NOMO-1 (cell line): Measurements from ENCODE around the gene FRMD4A.

Experiments
- DNase-seq, 2 experiments: peaks; one replicate each; lab custom pipeline; 2025; ENCODE audit not compliant: unreplicated experiment in 2 of 2; lab: John Stamatoyannopoulos, UW

The FRMD4A gene

DNA sequence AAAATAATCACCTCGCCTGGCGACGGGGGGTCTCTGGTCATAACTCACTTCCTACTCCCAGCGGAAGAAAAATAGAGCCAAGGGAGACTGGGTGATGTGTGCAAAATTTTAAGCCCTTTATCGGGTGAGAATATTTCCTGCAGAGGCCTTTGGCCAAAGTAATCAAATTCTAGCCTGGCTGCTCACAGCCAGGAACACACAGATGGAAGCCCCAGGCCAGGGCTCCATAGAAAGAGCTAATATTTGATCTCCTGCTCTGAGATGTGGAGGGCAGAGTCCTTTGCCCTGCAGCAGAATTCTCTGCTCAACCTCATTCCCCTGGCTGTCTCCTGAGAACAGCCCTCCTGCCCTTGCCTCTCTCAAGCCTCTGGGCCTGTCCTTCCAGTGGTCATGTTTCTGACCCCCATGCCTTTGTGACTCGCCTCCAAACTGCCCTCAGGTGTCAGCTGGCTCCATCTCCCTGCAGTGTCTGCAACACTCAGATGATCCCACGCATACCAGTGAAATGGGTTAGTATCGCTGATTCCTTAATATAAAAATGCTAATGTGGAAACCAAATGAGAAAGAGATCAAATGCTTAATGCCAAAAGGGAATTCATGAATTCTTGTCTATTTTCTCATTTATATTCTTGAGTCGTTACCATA lies 34.5 kb downstream of the FRMD4A start:
- DNase-seq, result no peak

DNA sequence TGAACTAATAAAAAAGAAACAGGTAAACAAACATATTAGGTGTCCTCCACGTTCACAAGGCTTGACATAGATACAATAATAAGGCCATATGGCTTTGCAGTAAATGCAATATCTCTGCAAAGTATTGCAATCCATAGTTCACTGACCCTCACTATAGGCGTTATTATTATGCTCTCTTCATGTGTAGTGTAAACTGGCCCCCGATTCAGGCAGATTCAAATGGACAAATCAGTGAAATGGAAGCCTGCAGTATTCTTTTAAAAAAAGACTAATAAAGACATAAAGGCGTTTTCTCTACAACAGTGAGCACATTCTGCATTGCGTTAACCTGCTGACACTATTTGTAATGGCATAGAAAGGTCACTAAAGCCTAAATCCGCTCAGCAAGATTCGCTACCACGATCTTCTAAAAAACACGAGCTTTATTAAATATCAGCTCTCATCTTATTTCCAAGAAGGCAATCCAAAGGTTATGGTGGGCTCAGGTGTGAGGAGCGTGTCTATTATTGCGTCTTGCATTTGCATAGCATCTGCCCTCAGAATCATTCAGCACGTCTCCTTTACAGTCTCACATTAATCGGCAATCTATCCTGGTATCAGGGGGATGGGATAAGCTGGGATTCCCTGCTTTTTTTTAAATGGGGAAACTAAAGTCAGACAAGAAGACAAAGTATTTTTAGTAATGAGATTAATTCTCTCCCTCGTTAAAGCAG lies 36.2 kb downstream of the FRMD4A start:
- no peak for DNase-seq

DNA sequence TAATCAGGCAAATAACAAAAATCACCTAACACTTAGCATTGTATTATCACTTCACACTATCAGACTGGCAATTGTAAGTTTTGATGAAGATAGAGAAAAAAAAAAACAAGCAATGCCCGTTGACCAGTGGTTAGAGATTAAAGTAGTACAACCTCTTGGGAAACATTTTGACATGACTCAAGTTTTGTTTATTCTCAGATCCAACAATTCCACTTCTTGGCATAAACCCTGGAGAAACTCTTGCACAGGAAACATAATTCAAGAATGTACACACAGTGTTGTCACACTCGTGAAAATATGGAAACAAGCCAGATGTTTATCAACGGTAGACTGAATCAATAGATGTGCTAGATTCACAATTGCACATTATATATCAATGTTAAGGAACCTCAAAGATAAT lies 37.2 kb downstream of the FRMD4A start:
- DNase-seq, result no peak

DNA sequence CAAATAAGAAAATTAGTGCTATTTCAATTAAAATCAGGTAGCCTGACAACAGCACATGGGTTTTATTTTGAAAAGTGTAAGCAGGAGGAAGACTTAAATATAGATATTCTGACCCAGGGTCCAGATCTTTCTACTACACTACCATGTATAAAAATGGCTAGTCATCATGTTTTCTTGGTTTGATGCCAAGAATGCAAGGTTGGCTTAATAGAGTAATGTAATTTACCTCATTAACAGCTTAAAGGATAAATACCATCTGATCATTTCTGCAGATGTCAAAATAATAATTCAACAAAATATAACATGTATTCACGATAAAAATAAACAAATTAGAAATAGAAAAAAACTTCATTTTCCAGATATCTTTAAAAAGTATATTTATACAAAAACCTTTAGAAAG lies 39.4 kb downstream of the FRMD4A start:
- no peak for DNase-seq

DNA sequence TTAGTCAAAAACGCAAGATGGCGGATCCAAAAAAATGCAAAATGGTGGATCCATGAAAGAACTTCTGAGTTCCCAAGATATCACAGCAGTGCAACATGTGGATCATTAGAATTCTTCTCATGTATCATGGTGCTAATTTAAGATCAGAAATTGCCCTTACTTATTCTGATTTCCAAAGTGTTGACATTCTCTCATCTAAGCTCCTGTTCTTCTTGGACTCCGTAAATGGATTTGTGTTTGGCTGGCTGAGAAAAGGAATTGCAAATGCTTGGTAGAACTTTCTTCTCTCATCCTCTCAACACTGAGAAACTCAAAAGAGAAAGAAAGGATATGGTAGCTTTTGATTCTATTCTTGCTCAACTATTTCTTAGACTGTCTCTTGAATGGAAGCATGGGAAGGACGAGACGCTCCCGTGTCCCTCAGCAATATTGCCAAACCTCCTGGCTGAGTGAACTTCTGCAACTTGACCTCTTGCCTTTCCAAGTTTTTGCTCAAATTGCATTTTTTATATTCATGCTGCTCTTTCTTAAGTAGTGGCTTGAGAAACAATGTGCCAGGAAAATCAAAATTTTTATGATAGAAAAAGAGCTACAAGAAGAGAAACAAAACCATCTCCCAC lies 44.7 kb downstream of the FRMD4A start:
- no peak for DNase-seq

DNA sequence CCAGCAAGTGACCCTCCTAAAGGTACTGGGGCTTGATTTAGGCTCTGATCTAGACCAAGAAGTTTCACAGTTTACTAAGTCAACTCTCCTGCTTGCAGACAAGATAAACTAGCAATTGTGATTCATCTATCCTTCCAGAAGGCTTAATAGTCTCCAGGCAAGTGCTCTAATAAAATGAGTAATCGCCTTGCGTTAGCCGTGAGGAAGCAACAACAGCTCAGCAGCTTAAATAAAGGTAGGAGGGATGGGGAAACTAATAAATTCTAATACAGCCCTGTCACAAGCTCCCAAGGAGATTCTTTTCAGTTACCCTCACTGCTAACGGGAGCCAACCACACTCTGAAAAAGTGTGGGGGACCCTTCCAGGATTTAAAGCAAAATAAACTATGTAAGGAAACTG lies 48.4 kb downstream of the FRMD4A start:
- no peak for DNase-seq

DNA sequence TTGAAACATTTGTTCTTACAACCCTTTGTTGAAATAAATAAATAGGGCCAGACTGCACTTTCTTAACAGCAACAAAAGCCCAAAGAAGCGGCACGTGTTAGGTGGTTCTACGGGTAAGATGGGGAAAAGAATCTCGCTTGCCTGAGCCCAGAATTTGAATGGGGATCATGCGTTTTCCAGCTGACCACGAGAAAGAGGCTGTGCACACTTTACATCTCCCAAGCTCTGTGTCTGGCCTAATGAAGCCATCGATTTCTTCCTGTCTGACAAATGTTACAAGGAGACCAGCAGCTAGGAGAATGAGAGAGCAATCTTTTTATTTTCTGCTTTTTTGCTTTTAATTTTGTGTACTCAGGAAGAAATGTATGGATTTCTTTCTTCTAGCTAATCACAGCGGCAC lies 52.2 kb downstream of the FRMD4A start:
- DNase-seq, result no peak

DNA sequence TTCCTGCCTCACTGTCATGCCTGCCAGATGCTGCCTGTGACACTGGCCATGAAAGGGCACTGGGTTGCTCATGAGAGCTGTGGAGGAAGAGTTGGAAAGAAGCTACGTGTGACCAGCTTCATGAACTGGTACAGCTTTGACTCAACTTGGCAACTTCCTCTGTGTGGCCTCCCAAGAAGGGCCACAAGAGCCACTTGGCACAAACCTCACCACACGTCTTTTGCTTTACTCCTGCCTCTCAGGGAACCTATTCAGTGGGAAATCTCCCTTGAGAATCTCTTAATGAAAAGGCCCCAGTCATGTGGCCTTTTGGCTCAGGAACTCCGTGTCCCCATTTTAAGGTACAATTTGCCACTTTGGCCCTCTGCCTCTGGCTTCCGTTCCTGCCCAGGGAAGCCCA lies 54.5 kb downstream of the FRMD4A start:
- no peak for DNase-seq

DNA sequence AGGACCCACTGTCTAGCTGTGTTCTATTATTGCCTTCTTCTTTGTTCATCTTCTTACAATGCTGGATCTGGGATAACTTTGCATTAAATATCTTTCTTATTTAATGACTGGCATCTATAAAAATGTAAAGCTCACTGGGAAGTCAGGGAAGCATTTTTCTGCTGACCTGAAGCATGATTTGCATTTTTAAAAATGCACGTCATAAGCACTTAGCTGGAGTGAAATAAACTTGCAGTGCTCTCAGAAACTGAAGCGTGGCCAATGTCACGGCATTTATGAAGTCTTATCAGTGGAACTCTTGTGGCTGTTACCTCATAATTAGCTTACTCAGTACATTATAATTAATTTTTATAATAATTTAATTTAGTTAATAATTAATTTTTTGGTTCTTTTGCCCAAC lies 59.1 kb downstream of the FRMD4A start:
- DNase-seq, result no peak

DNA sequence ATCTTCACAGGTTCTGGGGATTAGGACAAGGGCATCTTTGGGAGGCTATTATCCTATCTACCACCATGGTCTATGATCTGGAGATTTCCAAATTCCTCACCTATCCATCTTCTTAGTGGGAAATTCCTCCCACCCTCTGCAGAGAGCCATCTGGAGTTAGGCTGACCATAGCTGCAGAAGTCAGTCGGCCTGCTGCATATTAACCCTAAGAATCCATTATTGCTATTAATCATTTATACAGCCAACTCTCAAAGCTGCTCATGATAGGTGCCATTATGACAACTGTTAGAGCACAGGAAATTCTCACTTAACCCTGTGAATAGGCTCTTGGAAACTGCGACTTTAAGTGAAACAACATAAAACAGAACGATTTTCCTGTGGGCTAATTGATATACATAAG lies 60.4 kb downstream of the FRMD4A start:
- DNase-seq, result no peak

DNA sequence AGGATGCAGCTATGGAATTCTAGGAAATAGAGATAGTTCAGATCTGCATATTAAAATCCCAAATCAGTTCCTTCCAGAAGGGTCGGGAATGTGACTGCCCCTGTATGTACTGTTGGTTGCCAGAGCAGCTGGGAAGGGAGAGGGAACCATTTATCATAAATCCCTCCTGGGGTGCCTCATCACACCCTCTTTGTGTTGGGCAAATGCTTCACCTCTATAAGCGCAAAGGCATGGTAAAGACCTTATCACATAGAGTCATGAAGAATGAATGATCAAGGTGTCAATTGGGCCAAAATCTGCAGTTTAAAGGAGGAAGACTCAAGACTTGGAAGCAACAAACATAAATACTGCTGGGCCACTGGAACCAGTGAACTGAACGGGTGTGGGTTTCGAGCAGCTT lies 65.0 kb downstream of the FRMD4A start:
- no peak for DNase-seq

DNA sequence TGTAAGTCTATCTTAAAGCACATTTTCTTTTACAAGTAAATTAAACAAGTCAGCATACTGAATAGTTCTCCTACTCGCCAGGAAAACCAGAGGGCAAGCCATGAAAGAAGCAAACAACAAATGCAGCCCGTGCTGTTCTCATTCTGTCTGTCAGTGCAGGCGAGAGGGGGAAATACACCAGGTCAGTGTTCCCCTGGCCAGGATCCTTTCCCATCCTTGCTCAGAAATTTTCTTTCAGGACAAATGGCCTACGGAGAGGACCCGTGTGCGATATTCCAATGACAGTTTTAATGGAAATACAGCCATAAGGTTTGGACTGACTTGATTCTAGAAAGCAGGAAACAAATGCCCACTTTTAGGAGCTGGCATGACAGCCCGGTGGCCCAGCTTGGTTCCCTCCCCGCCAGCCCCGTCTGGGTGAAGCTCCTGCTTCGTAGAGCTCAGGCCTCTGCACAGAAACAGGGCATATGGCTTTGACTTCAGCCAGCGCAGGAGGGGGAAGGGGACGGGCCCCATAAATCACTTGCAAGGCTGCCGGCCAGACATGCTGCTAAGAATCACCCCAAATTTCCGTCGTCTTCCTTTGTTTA lies 67.8 kb downstream of the FRMD4A start:
- DNase-seq, result no peak

DNA sequence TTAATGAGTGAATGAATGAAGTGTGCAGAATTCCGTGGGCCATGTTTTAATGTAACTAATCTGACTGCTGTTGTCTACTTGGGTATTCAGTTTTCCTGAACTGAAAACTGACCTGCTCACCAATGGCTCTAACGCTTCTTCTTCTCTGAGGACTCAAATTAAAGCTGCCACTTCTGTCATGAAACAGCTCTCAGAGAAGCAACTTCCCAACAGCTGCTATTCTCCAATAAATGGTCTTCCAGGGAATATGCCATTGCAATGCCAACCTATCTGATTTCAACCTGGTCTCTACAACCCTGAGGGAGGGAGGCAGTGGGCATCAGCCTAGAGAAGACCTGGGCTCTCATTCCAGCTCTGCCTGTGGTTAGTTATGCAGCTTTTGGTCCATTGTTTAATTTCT lies 69.4 kb downstream of the FRMD4A start:
- no peak for DNase-seq

DNA sequence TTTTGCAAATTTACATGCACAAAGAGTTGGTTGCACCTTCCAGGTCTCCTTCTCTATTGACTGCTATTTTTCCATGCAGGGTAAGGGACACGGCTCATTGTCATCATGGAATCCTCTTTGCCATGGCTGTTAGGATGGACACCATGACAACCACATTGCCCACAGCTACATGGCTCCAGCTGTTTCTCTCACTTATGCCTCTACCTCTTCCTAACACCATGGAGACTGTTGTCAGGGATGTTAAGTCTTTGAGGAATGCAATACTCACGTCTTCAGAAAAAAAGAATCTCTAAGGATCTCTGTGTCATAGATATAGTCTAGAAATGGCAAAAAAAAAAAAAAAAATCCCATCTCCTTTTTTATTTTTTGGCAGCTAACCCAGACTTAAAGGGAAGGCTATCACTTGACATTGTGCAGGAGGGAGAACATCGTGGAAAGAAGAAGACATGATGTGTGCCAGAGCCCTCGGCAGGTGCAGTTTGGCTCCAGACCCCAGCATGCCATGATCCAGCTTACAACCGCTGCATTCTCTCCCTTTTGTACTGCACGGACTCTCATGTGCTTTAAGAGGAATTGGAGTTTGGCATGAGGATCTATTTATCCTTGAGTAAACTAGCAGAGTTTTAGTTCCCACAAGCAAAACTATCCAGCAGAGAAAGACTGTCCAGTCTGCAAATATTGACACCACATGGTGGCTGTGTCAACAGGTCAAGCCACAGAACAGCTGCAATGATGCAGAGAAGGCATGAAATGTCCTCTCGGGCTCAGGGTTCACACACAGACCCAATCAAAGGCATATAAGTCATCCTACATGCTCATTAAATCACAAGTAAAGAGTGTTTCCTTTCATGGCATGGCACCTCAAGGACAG lies 70.8 kb downstream of the FRMD4A start:
- no peak for DNase-seq

DNA sequence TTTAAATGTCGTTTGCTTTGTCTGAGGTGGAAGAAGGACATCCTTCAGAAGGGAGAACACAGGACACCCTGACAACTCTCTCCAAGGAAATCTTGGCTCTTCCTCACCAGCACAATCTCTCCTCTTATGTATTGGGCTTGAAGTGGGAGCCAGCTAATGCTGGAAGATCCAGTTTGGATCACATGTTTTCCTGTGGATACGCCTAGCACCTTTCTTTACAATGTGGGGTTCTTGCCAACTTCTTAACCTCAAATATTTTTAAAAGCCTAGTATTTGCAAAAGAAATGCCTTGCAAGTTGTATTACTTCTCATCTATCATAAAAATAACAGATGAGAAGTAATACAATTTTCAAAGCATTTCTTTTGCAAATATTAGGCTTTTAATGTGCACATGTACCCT lies 76.4 kb downstream of the FRMD4A start:
- DNase-seq, result no peak

DNA sequence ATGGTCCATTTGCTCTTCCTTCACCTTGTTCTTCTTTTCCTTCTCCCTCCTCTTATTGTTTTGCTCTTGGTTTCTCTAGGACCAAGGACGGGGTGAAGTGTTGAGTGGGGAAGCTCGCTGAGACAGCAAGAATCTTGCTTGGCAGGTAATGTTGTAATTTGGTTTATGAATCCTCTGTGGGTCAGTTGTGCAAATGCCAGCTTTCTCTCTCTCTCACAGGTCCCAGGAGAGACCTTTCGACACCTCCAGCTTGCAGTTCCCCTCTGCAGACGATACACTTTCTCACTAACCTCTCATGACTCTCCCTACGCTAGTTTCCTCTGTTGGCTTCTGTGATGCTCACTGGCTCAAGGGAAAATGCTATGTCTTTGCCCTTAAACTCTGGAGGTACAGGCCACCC lies 77.0 kb downstream of the FRMD4A start:
- no peak for DNase-seq

DNA sequence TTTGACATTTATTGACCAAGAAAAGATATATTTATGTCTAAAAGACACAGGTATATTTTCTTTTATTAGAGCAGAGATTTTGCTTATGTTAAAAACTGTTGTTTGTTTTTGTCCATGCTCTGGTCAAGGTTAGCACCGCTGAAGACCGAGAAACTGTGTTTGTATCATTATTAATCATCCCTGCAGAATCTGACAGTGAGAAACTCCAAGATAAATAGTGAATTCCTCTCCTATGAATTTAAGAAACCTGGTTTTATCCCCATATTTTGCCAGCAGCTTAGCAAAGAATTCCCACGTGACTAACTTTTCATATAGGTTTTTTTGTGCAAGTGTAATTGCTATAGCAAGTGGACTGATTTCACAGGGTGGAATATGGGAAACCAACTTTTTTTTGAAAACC lies 77.6 kb downstream of the FRMD4A start:
- DNase-seq, result no peak

DNA sequence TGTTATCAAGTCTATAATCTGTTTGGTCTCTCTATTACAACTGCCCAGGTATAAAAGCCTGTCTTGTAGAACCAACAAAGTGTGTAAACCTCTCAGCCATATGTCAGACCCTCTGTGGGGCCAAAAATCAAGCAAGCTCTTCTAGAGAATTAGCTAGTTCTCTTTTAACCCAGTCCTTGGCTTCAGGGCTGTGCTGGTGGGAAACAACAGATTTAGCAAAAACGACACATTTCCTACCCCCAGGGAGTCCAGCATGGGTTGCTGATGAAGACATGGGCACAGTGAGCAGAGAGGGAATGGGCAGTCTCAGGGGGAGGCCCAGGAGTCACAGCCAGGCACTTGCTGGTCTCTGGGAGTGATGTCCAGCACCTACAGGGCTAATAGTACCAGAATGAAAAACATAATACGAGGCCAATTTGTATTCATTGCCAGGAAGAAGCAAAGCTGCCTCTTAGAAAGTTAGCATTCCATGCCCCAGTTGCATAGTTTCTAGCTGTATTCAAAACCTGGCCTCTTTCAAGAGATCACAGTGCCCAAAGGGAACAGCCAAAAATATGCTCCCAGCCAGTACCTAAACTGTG lies 80.1 kb downstream of the FRMD4A start:
- DNase-seq, result no peak

DNA sequence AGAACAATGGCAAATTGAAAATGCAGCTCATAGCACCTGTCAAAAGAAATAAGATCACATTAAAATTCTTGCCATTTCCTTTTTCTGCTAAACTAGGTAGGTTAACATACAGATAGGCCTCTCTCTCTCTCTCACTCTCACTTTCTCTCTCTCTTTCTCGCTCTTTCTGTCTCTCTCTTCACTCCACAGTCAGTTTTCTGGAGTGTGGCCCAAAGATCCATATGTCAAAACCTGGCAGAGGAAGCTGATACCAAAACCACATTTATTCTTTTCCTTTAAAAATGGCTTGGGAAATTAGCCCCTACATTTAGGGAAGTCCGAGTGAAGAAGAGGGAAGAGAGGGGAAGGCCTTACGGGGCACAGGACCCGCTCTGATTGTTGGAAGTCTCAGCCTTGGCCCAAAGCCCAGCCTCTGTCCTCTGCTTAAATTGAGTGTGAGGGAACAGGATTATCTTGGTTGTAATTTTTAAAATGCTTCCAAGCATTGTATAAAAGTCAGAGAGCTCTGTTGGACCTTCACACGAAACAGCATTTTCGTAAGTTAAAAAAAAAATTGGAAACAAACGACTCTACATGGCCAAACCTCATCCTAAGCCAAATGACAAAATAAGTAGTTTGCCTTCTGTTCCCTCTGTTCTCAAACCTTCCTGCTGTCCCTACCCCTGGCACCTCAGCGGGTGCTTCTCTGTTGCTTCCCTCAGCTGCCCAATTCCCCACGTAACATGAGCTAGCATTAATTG lies 83.2 kb downstream of the FRMD4A start:
- no peak for DNase-seq

DNA sequence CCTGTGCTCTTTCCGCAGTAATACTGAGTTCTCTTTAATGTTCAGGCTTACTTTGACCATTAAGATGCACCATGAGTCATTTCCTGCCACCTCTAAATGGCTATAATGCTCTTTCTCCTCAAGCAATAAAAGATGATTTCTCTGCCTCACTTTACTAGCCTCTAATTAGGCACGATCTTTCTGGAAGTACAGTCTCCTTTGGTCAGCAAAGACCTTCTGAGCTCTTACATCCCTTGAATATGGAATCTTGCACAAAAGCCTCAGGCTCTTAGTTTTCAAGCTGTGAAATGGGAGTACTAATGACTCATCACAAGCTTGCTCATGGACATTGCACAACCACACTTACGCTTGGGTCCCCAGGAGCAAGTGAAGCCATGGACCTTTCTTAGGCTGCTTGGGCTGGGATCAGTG lies 85.9 kb downstream of the FRMD4A start:
- DNase-seq, result peak in 1 of 2 experiments; percentile 18
